ENCODE results near the gene OTOG.

GRCh38 chr11:17572359-17572690 is 25.3 kb downstream of the OTOG start:
- TF ChIP-seq, protein P1, sequence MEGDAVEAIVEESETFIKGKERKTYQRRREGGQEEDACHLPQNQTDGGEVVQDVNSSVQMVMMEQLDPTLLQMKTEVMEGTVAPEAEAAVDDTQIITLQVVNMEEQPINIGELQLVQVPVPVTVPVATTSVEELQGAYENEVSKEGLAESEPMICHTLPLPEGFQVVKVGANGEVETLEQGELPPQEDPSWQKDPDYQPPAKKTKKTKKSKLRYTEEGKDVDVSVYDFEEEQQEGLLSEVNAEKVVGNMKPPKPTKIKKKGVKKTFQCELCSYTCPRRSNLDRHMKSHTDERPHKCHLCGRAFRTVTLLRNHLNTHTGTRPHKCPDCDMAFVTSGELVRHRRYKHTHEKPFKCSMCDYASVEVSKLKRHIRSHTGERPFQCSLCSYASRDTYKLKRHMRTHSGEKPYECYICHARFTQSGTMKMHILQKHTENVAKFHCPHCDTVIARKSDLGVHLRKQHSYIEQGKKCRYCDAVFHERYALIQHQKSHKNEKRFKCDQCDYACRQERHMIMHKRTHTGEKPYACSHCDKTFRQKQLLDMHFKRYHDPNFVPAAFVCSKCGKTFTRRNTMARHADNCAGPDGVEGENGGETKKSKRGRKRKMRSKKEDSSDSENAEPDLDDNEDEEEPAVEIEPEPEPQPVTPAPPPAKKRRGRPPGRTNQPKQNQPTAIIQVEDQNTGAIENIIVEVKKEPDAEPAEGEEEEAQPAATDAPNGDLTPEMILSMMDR (IDR thresholded peaks at IDR 0.05) = no peak
- no peak for TF ChIP-seq POLR2A (IDR thresholded peaks at IDR 0.05)
